DOHH2 (cell line): Measurements from ENCODE around the gene LIMS1.

Source experiments
- H3F3A ChIP-seq: fragments of 200-600 bp; sonication (generic), shearing (Covaris generic); 2 replicates; pipeline ENCODE4 v1.6.0; 2016; ENCODE audit warnings: antibody characterized with exemption, mild to moderate bottlenecking; ENCODE audit not compliant: control insufficient read depth, insufficient read depth
- H3K27ac ChIP-seq: fragments of 200-600 bp; sonication (generic); 2 replicates; pipeline ENCODE4 v1.5.1; 2014; ENCODE audit warnings: low read depth, mild to moderate bottlenecking, low read length, moderate library complexity
- H3K27me3 ChIP-seq: fragments of 200-600 bp; sonication (generic); 2 replicates; pipeline ENCODE4 v1.6.1; 2014; ENCODE audit warnings: mild to moderate bottlenecking, low read length, mixed read lengths; ENCODE audit not compliant: control insufficient read depth
- H3K36me3 ChIP-seq: fragments of 200-600 bp; sonication (generic); 2 replicates; pipeline ENCODE4 v1.6.1; 2014; ENCODE audit warnings: mild to moderate bottlenecking, low read length, moderate library complexity, mixed read lengths; ENCODE audit not compliant: control insufficient read depth
- H3K4me1 ChIP-seq: fragments of 200-600 bp; sonication (generic); 2 replicates; pipeline ENCODE4 v1.6.1; 2014; ENCODE audit warnings: mild to moderate bottlenecking, low read length, mixed read lengths; ENCODE audit not compliant: control insufficient read depth
- H3K4me2 ChIP-seq: fragments of 200-600 bp; sonication (generic); 2 replicates; pipeline ENCODE4 v1.6.0; 2014; ENCODE audit warnings: mild to moderate bottlenecking, low read length, moderate library complexity
- H3K4me3 ChIP-seq: fragments of 200-600 bp; sonication (generic); 2 replicates; pipeline ENCODE4 v1.5.1; 2014; ENCODE audit warnings: mild to moderate bottlenecking, low read length, mixed read lengths
- H3K79me2 ChIP-seq: fragments of 200-600 bp; sonication (generic); 2 replicates; pipeline ENCODE4 v1.6.1; 2014; ENCODE audit warnings: mild to moderate bottlenecking, low read length, mixed read lengths; ENCODE audit not compliant: control insufficient read depth
- H3K9me2 ChIP-seq: fragments of 200-600 bp; sonication (generic); replicated peaks from 2 replicates; pipeline ENCODE4 v1.6.1; 2014; ENCODE audit warnings: mild to moderate bottlenecking, low read length, mixed read lengths; ENCODE audit not compliant: control insufficient read depth
- H3K9me3 ChIP-seq: fragments of 200-600 bp; sonication (generic); 2 replicates; pipeline ENCODE4 v1.6.1; 2014; ENCODE audit warnings: antibody characterized with exemption, low read length, mixed read lengths; ENCODE audit not compliant: control insufficient read depth, insufficient read depth
- H4K20me1 ChIP-seq: fragments of 200-600 bp; sonication (generic); 2 replicates; pipeline ENCODE4 v1.6.0; 2014; ENCODE audit warnings: low read depth, mild to moderate bottlenecking, antibody characterized with exemption, low read length, moderate library complexity; ENCODE audit not compliant: control insufficient read depth, insufficient read depth
- EZH2phosphoT487 ChIP-seq: fragments of 200-600 bp; sonication (generic); IDR thresholded peaks from 2 replicates; pipeline ENCODE4 v1.6.1; 2017; ENCODE audit warnings: borderline replicate concordance, mild to moderate bottlenecking, antibody characterized with exemption, low read length, moderate library complexity, mixed read lengths
- TF ChIP-seq, protein P1 (sequence below): fragments of 200-600 bp; sonication (generic); IDR thresholded peaks from one replicate; pipeline ENCODE4 v1.5.1; 2014; ENCODE audit warnings: antibody characterized with exemption, mild to moderate bottlenecking, low read depth, low read length; ENCODE audit not compliant: poor library complexity, severe bottlenecking

The LIMS1 gene

GRCh38 chr2:108565778-108566375, 31.6 kb downstream of the LIMS1 start:
- H3K9me2 ChIP-seq: no peaks in the 10 kb centered on the region
- no peaks in the 10 kb centered on the region; the same call in 1 of the 2 replicates for H4K20me1 ChIP-seq
- H3K79me2 ChIP-seq: peaks cover 86% of the 10 kb centered on the region
- no peaks in the 10 kb centered on the region for H3K27me3 ChIP-seq
- no peak for TF ChIP-seq EZH2phosphoT487
- TF ChIP-seq, protein P1, sequence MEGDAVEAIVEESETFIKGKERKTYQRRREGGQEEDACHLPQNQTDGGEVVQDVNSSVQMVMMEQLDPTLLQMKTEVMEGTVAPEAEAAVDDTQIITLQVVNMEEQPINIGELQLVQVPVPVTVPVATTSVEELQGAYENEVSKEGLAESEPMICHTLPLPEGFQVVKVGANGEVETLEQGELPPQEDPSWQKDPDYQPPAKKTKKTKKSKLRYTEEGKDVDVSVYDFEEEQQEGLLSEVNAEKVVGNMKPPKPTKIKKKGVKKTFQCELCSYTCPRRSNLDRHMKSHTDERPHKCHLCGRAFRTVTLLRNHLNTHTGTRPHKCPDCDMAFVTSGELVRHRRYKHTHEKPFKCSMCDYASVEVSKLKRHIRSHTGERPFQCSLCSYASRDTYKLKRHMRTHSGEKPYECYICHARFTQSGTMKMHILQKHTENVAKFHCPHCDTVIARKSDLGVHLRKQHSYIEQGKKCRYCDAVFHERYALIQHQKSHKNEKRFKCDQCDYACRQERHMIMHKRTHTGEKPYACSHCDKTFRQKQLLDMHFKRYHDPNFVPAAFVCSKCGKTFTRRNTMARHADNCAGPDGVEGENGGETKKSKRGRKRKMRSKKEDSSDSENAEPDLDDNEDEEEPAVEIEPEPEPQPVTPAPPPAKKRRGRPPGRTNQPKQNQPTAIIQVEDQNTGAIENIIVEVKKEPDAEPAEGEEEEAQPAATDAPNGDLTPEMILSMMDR: no peak
- no peaks in the 10 kb centered on the region for H3K4me1 ChIP-seq
- no peaks in the 10 kb centered on the region for H3K9me3 ChIP-seq
- no peaks in the 10 kb centered on the region for H3F3A ChIP-seq
- no peak overlapping the region for H3K27ac ChIP-seq
- no peak overlapping the region for H3K4me3 ChIP-seq
- no peaks in the 10 kb centered on the region for H3K36me3 ChIP-seq
- no peak overlapping the region for H3K4me2 ChIP-seq

DNA sequence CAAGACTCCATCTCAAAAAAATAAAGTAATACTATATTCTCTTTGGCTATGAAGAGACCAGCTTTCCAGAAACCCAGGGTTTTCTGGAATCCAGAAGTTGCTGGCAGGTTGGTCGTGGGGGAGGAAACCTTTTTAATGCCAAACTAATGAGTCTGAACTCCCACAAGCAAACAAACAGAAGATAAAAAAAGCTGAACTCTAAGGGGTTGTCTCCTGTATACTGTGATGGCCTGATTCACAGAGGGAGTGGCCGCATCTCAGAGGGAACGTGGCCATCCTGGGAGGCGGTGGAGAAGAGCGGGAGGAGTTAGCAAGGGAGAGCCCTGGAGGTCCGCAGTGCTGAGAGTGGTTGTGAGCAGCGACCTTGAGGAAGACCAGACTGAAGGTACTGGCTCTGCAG, 36.1 kb downstream of the LIMS1 start:
- H3K9me2 ChIP-seq: no peaks in the 10 kb centered on the region
- H3K9me3 ChIP-seq: no peaks in the 10 kb centered on the region
- H3K4me3 ChIP-seq: no peak overlapping the region
- TF ChIP-seq, protein P1: no peak
- TF ChIP-seq EZH2phosphoT487: no peak
- H4K20me1 ChIP-seq: no peaks in the 10 kb centered on the region; the same call in 1 of the 2 replicates
- H3K27ac ChIP-seq: no peak overlapping the region
- H3K4me2 ChIP-seq: no peak overlapping the region
- peaks cover 90% of the 10 kb centered on the region for H3K79me2 ChIP-seq
- peaks cover 15% of the 10 kb centered on the region for H3K4me1 ChIP-seq
- no peaks in the 10 kb centered on the region for H3K27me3 ChIP-seq
- no peaks in the 10 kb centered on the region for H3K36me3 ChIP-seq
- no peaks in the 10 kb centered on the region for H3F3A ChIP-seq

DNA sequence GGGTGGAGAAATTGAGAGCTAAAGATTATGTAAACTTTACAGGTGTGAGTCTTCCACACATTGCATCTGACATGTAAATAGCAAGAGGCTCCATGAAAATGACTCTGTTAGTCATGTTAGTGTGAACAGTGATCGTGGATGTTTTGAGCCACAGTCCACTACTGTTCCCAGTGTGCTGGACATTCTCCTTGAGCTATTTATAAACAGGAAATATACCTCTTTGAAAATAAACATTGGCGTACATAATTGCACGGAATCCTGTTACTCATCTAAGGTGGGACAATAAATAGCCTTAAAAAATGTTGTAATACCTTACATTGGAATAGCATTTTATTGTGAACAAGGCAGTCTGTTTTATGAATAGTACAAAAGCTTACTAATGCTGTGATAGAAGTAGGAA, 37.0 kb downstream of the LIMS1 start:
- Histone ChIP-seq H4K20me1 (no peaks in the 10 kb centered on the region; the same call in 1 of the 2 replicates), H3K4me2 (no peak overlapping the region), H3K9me2 (no peaks in the 10 kb centered on the region), H3K27me3 (no peaks in the 10 kb centered on the region), H3F3A (no peaks in the 10 kb centered on the region), H3K79me2 (peaks cover 91% of the 10 kb centered on the region), H3K9me3 (no peaks in the 10 kb centered on the region), H3K4me3 (no peak overlapping the region), H3K27ac (no peak overlapping the region), H3K36me3 (no peaks in the 10 kb centered on the region), H3K4me1 (peaks cover 20% of the 10 kb centered on the region)
- TF ChIP-seq, protein P1: no peak
- no peak for TF ChIP-seq EZH2phosphoT487
